IMR-90 (cell line): Measurements from ENCODE around the gene TRIO. TPM values are rescaled to one million over a fixed set of nuclear protein-coding genes. Genes with fewer than 3 reads are reported as not detected.
A peak's percentile ranks its signal among the peaks of the same experiment; 100 is the strongest.

Experiments
- ATAC-seq: fragments of 200-7000 bp; cut with Tn5 transposase; 2 replicates; pipeline ENCODE4 v1.9.1; 2020; ENCODE audit warnings: low read depth, mild to moderate bottlenecking, moderate library complexity
- BruUV-seq: library from RNA; stranded (reverse); fragments of 400-500 nt; replicated peaks from 2 replicates; lab custom pipeline; 2021; lab: Mats Ljungman, UMichigan
- CTCF ChIA-PET: fragments of 300-600 bp; formaldehyde crosslinking; extraction: SDS; loops from one replicate; lab custom pipeline; 2021; ENCODE audit warnings: antibody characterized with exemption; lab: Yijun Ruan, JAX
- POLR2A ChIA-PET: fragments of 300-600 bp; sonication (Branson Sonifier 250); formaldehyde crosslinking; loops from one replicate; lab custom pipeline; 2022; ENCODE audit warnings: antibody characterized with exemption; ENCODE audit not compliant: unreplicated experiment; lab: Charles Lee
- DNase-seq: peaks from one replicate; pipeline ENCODE4 v3.0.0; 2013
- H2AFZ ChIP-seq: replicated peaks from 2 replicates; pipeline ENCODE3; 2013; ENCODE audit warnings: low read length, mild to moderate bottlenecking; ENCODE audit not compliant: poor library complexity
- H2AK5ac ChIP-seq: 2 replicates; pipeline ENCODE4 v1.6.1; 2013; ENCODE audit warnings: low read depth, low read length, inconsistent platforms
- H2AK9ac ChIP-seq: replicated peaks from 2 replicates; pipeline ENCODE3; 2013; ENCODE audit warnings: mild to moderate bottlenecking, low read depth, low read length, moderate library complexity; ENCODE audit not compliant: poor library complexity
- H2BK120ac ChIP-seq: 2 replicates; pipeline ENCODE4 v1.6.1; 2013; ENCODE audit warnings: low read depth, low read length, inconsistent platforms
- H2BK15ac ChIP-seq: 3 replicates; pipeline ENCODE4 v1.6.1; 2013; ENCODE audit warnings: low read depth, low read length, inconsistent platforms
- H2BK20ac ChIP-seq: 2 replicates; pipeline ENCODE4 v1.6.1; 2013; ENCODE audit warnings: low read depth, mild to moderate bottlenecking, inconsistent platforms, low read length, moderate library complexity
- H2BK5ac ChIP-seq: 2 replicates; pipeline ENCODE4 v1.6.1; 2013; ENCODE audit warnings: mild to moderate bottlenecking, low read depth, low read length, inconsistent platforms; ENCODE audit not compliant: poor library complexity, severe bottlenecking
- H3K14ac ChIP-seq: replicated peaks from 2 replicates; pipeline ENCODE4 v1.6.1; 2013; ENCODE audit warnings: low read depth, low read length, inconsistent platforms
- H3K18ac ChIP-seq: 2 replicates; pipeline ENCODE4 v1.6.1; 2013; ENCODE audit warnings: low read depth, low read length, control low read depth
- H3K23ac ChIP-seq: 2 replicates; pipeline ENCODE4 v1.6.1; 2013; ENCODE audit warnings: low read depth, low read length, inconsistent platforms
- H3K27ac ChIP-seq: 2 replicates; pipeline ENCODE4 v1.5.1; 2013; ENCODE audit warnings: mild to moderate bottlenecking, control low read depth, low read length; ENCODE audit not compliant: insufficient read depth
- H3K27me3 ChIP-seq: 2 replicates; pipeline ENCODE4 v1.6.1; 2013; ENCODE audit warnings: low read length; ENCODE audit not compliant: control insufficient read depth, insufficient read depth
- H3K36me3 ChIP-seq: 2 replicates; pipeline ENCODE4 v1.6.1; 2013; ENCODE audit warnings: low read length, mixed read lengths; ENCODE audit not compliant: control insufficient read depth, insufficient read depth
- H3K4ac ChIP-seq: 2 replicates; pipeline ENCODE4 v1.6.1; 2013; ENCODE audit warnings: low read depth, low read length, inconsistent platforms
- H3K4me1 ChIP-seq: 2 replicates; pipeline ENCODE4 v1.6.1; 2013; ENCODE audit warnings: low read length, mixed read lengths; ENCODE audit not compliant: control insufficient read depth, insufficient read depth
- H3K4me2 ChIP-seq: 2 replicates; pipeline ENCODE4 v1.6.1; 2013; ENCODE audit warnings: low read depth, mild to moderate bottlenecking, control low read depth, low read length, moderate library complexity
- H3K4me3 ChIP-seq: 2 replicates; pipeline ENCODE4 v1.5.1; 2013; ENCODE audit warnings: low read depth, mild to moderate bottlenecking, control low read depth, low read length, moderate library complexity; ENCODE audit not compliant: insufficient read depth
- H3K56ac ChIP-seq: 2 replicates; pipeline ENCODE4 v1.6.1; 2013; ENCODE audit warnings: low read length, inconsistent platforms; ENCODE audit not compliant: insufficient read depth; ENCODE audit errors: extremely low read depth
- H3K79me1 ChIP-seq, 2 experiments: 2 replicates each; pipeline ENCODE4 v1.6.1; 2013; ENCODE audit warnings: low read length in 2 of 2, inconsistent platforms in 1 of 2, low read depth in 1 of 2
- H3K9ac ChIP-seq: 2 replicates; pipeline ENCODE4 v1.6.1; 2013; ENCODE audit warnings: low read depth, low read length, control low read depth
- H3K9me1 ChIP-seq: 2 replicates; pipeline ENCODE4 v1.6.1; 2013; ENCODE audit warnings: low read length, inconsistent platforms; ENCODE audit not compliant: insufficient read depth
- H3K9me3 ChIP-seq: 2 replicates; pipeline ENCODE4 v1.6.1; 2013; ENCODE audit warnings: low read length; ENCODE audit not compliant: control insufficient read depth, insufficient read depth
- H4K20me1 ChIP-seq: 2 replicates; pipeline ENCODE4 v1.6.1; 2013; ENCODE audit warnings: low read length, inconsistent platforms; ENCODE audit not compliant: insufficient read depth
- H4K5ac ChIP-seq: 2 replicates; pipeline ENCODE4 v1.6.1; 2013; ENCODE audit warnings: mild to moderate bottlenecking, low read depth, low read length, control low read depth
- H4K8ac ChIP-seq, 2 experiments: 2 replicates each; pipeline ENCODE4 v1.6.1; 2013; ENCODE audit warnings: low read depth in 2 of 2, low read length in 2 of 2, control low read depth in 1 of 2, inconsistent platforms in 1 of 2
- H4K91ac ChIP-seq: 2 replicates; pipeline ENCODE4 v1.6.1; 2013; ENCODE audit warnings: low read depth, low read length, inconsistent platforms; ENCODE audit not compliant: insufficient read depth
- CHD1 ChIP-seq: IDR thresholded peaks from 2 replicates; pipeline ENCODE4 v1.6.1; 2012; ENCODE audit warnings: low read depth, low read length, improper control_type of control experiment
- MAFK ChIP-seq: IDR thresholded peaks from 2 replicates; pipeline ENCODE4 v1.6.1; 2012; ENCODE audit warnings: low read depth, low read length, improper control_type of control experiment
- MAZ ChIP-seq: IDR thresholded peaks from 2 replicates; pipeline ENCODE4 v1.6.1; 2012; ENCODE audit warnings: low read depth, mild to moderate bottlenecking, low read length, improper control_type of control experiment, moderate library complexity, borderline replicate concordance
- NFE2L2 ChIP-seq: fragments of 150-350 bp; IDR thresholded peaks from 2 replicates; pipeline ENCODE4 v1.6.1; 2016; ENCODE audit warnings: low read depth, mild to moderate bottlenecking, low read length
- POLR2A ChIP-seq: IDR thresholded peaks from 2 replicates; pipeline ENCODE4 v1.6.1; 2012; ENCODE audit warnings: mild to moderate bottlenecking, low read depth, low read length
- RAD21 ChIP-seq: IDR thresholded peaks from 2 replicates; pipeline ENCODE4 v1.6.1; 2012; ENCODE audit warnings: low read length, improper control_type of control experiment
- RCOR1 ChIP-seq: IDR thresholded peaks from 2 replicates; pipeline ENCODE4 v1.6.1; 2012; ENCODE audit warnings: mild to moderate bottlenecking, low read length, improper control_type of control experiment; ENCODE audit not compliant: insufficient replicate concordance
- RFX5 ChIP-seq: IDR thresholded peaks from 2 replicates; pipeline ENCODE4 v1.8.0; 2012; ENCODE audit warnings: low read depth, mild to moderate bottlenecking, low read length, moderate library complexity
- SMC3 ChIP-seq: fragments of 150-350 bp; IDR thresholded peaks from 2 replicates; pipeline ENCODE4 v1.6.1; 2016; ENCODE audit warnings: low read depth, mild to moderate bottlenecking, antibody characterized with exemption, low read length, moderate library complexity
- WGBS, 2 experiments: methylation state at CpG; one replicate each; pipeline versions ENCODE4 v1.1.5 to v1.1.7; 2013; ENCODE audit warnings: missing lambda C conversion rate in 2 of 2; ENCODE audit not compliant: insufficient read length in 1 of 2; ENCODE audit errors: extremely low coverage in 2 of 2; 5-methylcytosine and 5-hydroxymethylcytosine counted together
- dilution Hi-C: fragments of 300-500 bp; cut with HindIII; formaldehyde crosslinking; loops from one replicate; pipeline ENCODE4 v1.14.3; 2018; ENCODE audit warnings: low sequenced_read_pairs; ENCODE audit not compliant: unreplicated experiment
- in situ Hi-C: fragments of 300-500 bp; cut with MboI; formaldehyde crosslinking; loops from 3 replicates; pipeline ENCODE4 v1.14.3; 2019; ENCODE audit warnings: low sequenced_read_pairs, inconsistent platforms, mixed read lengths
- intact Hi-C: fragments of 100-400 bp; cut with micrococcal nuclease; formaldehyde crosslinking; loops from 2 replicates; pipeline ENCODE4 v1.10.0; 2022
- polyA plus RNA-seq, 3 experiments: library from polyadenylated mRNA; depleted of rRNA; stranded (reverse); fragments of >200 nt; gene quantifications; 2 replicates each; pipeline ENCODE4 v1.2.3, GENCODE V29; 2012; ENCODE audit warnings: low replicate concordance in 1 of 3
- total RNA-seq: library from RNA; depleted of rRNA; stranded (reverse); fragments of >200 nt; gene quantifications from 2 replicates; pipeline ENCODE4 v1.2.3, GENCODE V29; 2012
- TF ChIP-seq, protein P1 (sequence below): conservative IDR thresholded peaks from 2 replicates; pipeline ENCODE4 v1.5.1; 2012; ENCODE audit warnings: mild to moderate bottlenecking, low read depth, low read length, improper control_type of control experiment

The TRIO gene
- total and polyA plus RNA-seq, 2 of the 4 experiments (the other 2 are of a cell fraction): 206 to 522 TPM

GRCh38 chr5:14231156-14231555 is 88.0 kb downstream of the TRIO start:
- no CpG with 5 or more reads among the region's 2 CpGs for WGBS, 2 experiments
- Histone ChIP-seq H3K36me3 (peaks cover 18% of the 10 kb centered on the region), H3K56ac (no peak overlapping the region), H3K79me1 (peaks cover 0 to 47% of the 10 kb centered on the region in 2 experiments; a peak in 2 of 4 replicates), H4K91ac (no peak overlapping the region), H2AK5ac (no peak overlapping the region), H3K18ac (no peak overlapping the region), H3K4ac (no peak overlapping the region), H3K4me2 (peak overlapping the region; percentile 10; the same call in 1 of the 2 replicates), H2BK120ac (no peak overlapping the region), H4K20me1 (peaks cover 99% of the 10 kb centered on the region), H3K9me1 (peaks cover 48% of the 10 kb centered on the region), H3K14ac (no peak overlapping the region), H4K5ac (no peak overlapping the region), H2BK15ac (no peak overlapping the region), H3K27me3 (no peaks in the 10 kb centered on the region), H2AK9ac (no peak overlapping the region), H3K23ac (no peak overlapping the region), H3K9me3 (no peaks in the 10 kb centered on the region), H3K4me3 (no peak overlapping the region), H2AFZ (no peak overlapping the region), H2BK5ac (peak overlapping the region; percentile 48), H2BK20ac (no peak overlapping the region), H3K4me1 (peaks cover 39% of the 10 kb centered on the region), H3K9ac (no peak overlapping the region), H4K8ac (no peak overlapping the region), H3K27ac (no peak overlapping the region)
- intact Hi-C loops: no loop called here
- ChIA-PET CTCF (no interaction called here), POLR2A (no interaction called here)
- in situ Hi-C loops: no loop called here
- dilution Hi-C loops: no loop called here
- no peak for TF ChIP-seq MAFK
- TF ChIP-seq CHD1: no peak
- TF ChIP-seq MAZ: no peak
- no peak for TF ChIP-seq RAD21
- TF ChIP-seq RCOR1: no peak
- TF ChIP-seq, protein P1, sequence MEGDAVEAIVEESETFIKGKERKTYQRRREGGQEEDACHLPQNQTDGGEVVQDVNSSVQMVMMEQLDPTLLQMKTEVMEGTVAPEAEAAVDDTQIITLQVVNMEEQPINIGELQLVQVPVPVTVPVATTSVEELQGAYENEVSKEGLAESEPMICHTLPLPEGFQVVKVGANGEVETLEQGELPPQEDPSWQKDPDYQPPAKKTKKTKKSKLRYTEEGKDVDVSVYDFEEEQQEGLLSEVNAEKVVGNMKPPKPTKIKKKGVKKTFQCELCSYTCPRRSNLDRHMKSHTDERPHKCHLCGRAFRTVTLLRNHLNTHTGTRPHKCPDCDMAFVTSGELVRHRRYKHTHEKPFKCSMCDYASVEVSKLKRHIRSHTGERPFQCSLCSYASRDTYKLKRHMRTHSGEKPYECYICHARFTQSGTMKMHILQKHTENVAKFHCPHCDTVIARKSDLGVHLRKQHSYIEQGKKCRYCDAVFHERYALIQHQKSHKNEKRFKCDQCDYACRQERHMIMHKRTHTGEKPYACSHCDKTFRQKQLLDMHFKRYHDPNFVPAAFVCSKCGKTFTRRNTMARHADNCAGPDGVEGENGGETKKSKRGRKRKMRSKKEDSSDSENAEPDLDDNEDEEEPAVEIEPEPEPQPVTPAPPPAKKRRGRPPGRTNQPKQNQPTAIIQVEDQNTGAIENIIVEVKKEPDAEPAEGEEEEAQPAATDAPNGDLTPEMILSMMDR: no peak
- TF ChIP-seq RFX5: no peak
- TF ChIP-seq POLR2A: no peak
- no peak for TF ChIP-seq SMC3
- TF ChIP-seq NFE2L2: no peak
- DNase-seq (peak; percentile 54), ATAC-seq (no peak)
- BruUV-seq: no TSS peak
